Neuronal stem cell (in vitro differentiated cells): ENCODE measurements around the gene XXYLT1.

Experiments used
- DNase-seq: peaks from one replicate; pipeline ENCODE4 v3.0.0-alpha.2; 2013; ENCODE audit warnings: low spot score
- H2AFZ ChIP-seq: one replicate; pipeline ENCODE4 v1.6.1; 2013; ENCODE audit warnings: mild to moderate bottlenecking, low read length, inconsistent platforms
- H2AK5ac ChIP-seq: 2 replicates; pipeline ENCODE4 v1.6.1; 2013; ENCODE audit warnings: low read depth, mild to moderate bottlenecking, inconsistent platforms, low read length, moderate library complexity, mixed read lengths
- H2BK120ac ChIP-seq: 2 replicates; pipeline ENCODE4 v1.6.1; 2013; ENCODE audit warnings: low read depth, mild to moderate bottlenecking, inconsistent platforms, low read length, moderate library complexity, mixed read lengths
- H2BK12ac ChIP-seq: one replicate; pipeline ENCODE4 v1.6.1; 2013; ENCODE audit warnings: low read length, inconsistent platforms
- H2BK15ac ChIP-seq: 2 replicates; pipeline ENCODE4 v1.6.1; 2013; ENCODE audit warnings: mild to moderate bottlenecking, low read length, inconsistent platforms, mixed read lengths
- H2BK5ac ChIP-seq: one replicate; pipeline ENCODE4 v1.6.1; 2013; ENCODE audit warnings: inconsistent platforms, mild to moderate bottlenecking, low read length, moderate library complexity
- H3K14ac ChIP-seq: one replicate; pipeline ENCODE4 v1.6.1; 2013; ENCODE audit warnings: low read length, inconsistent platforms
- H3K18ac ChIP-seq: 2 replicates; pipeline ENCODE4 v1.6.1; 2013; ENCODE audit warnings: low read length, inconsistent platforms
- H3K23ac ChIP-seq: 2 replicates; pipeline ENCODE4 v1.6.1; 2013; ENCODE audit warnings: low read depth, mild to moderate bottlenecking, mixed read lengths, low read length, inconsistent platforms; ENCODE audit not compliant: poor library complexity
- H3K27ac ChIP-seq: replicated peaks from 3 replicates; pipeline ENCODE4 v1.5.1; 2013; ENCODE audit warnings: low read length, inconsistent platforms
- H3K27me3 ChIP-seq, 3 experiments: 2 replicates each; pipeline ENCODE4 v1.6.1; 2013; ENCODE audit warnings: low read length in 3 of 3, mild to moderate bottlenecking in 2 of 3, inconsistent platforms in 1 of 3, low read depth in 1 of 3, mixed read lengths in 1 of 3, moderate library complexity in 1 of 3; ENCODE audit not compliant: control insufficient read depth in 3 of 3, insufficient read depth in 3 of 3
- H3K36me3 ChIP-seq, 2 donors: replicated peaks in 1 of 2; 2 replicates each; pipeline ENCODE4 v1.6.1; 2013; ENCODE audit warnings: low read length in 2 of 2; ENCODE audit not compliant: control insufficient read depth in 2 of 2, insufficient read depth in 2 of 2
- H3K4ac ChIP-seq: 2 replicates; pipeline ENCODE4 v1.6.1; 2013; ENCODE audit warnings: inconsistent platforms, mild to moderate bottlenecking, low read length, moderate library complexity
- H3K4me1 ChIP-seq, 2 donors: 1 replicate in 1 of 2; 2 replicates in 1 of 2; pipeline ENCODE4 v1.6.1; 2013; ENCODE audit warnings: low read length in 2 of 2, low read depth in 1 of 2; ENCODE audit not compliant: control insufficient read depth in 2 of 2, insufficient read depth in 1 of 2
- H3K4me2 ChIP-seq: one replicate; pipeline ENCODE4 v1.6.1; 2013; ENCODE audit warnings: mild to moderate bottlenecking, low read length, inconsistent platforms; ENCODE audit not compliant: insufficient read depth, poor library complexity, severe bottlenecking
- H3K4me3 ChIP-seq, 2 donors: 2 replicates each; pipeline ENCODE4 v1.5.1; 2013; ENCODE audit warnings: low read length in 2 of 2, mild to moderate bottlenecking in 2 of 2, inconsistent platforms in 1 of 2, moderate library complexity in 1 of 2
- H3K79me1 ChIP-seq: one replicate; pipeline ENCODE4 v1.6.1; 2013; ENCODE audit warnings: low read depth, mild to moderate bottlenecking, inconsistent platforms, low read length, moderate library complexity
- H3K9ac ChIP-seq: one replicate; pipeline ENCODE4 v1.6.1; 2013; ENCODE audit warnings: mild to moderate bottlenecking, low read depth, low read length, inconsistent platforms; ENCODE audit not compliant: poor library complexity
- H3K9me3 ChIP-seq, 2 donors: replicated peaks in 1 of 2; 2 replicates each; pipeline versions ENCODE3 to v1.6.1; 2013; ENCODE audit warnings: low read length in 2 of 2, mild to moderate bottlenecking in 2 of 2, inconsistent platforms in 1 of 2, low read depth in 1 of 2, mixed read lengths in 1 of 2, moderate library complexity in 1 of 2; ENCODE audit not compliant: control insufficient read depth in 2 of 2, insufficient read depth in 1 of 2
- H4K8ac ChIP-seq: one replicate; pipeline ENCODE4 v1.6.1; 2013; ENCODE audit warnings: low read depth, mild to moderate bottlenecking, inconsistent platforms, low read length, moderate library complexity
- H4K91ac ChIP-seq: one replicate; pipeline ENCODE4 v1.6.1; 2013; ENCODE audit warnings: low read length, low read depth, mild to moderate bottlenecking, inconsistent platforms; ENCODE audit not compliant: poor library complexity
- WGBS, 2 donors: extraction: QIAGEN DNeasy Blood & Tissue Kit; methylation state at CpG; one replicate each; pipeline ENCODE4 v1.1.7; 2013; ENCODE audit warnings: missing lambda C conversion rate in 2 of 2, mixed read lengths in 1 of 2; ENCODE audit not compliant: insufficient read length in 2 of 2, insufficient replicate concordance in 1 of 2; ENCODE audit errors: extremely low coverage in 2 of 2; 5-methylcytosine and 5-hydroxymethylcytosine counted together

Gene XXYLT1

GRCh38 chr3:195048059-195048905, 222.7 kb downstream of the XXYLT1 start:
- Histone ChIP-seq H3K14ac (no peak overlapping the region), H2BK12ac (no peak overlapping the region), H4K8ac (no peak overlapping the region), H3K4me2 (no peak overlapping the region), H3K27me3 (peaks cover 0 to 7% (median 0%) of the 10 kb centered on the region in 3 experiments), H3K4ac (no peak overlapping the region), H3K36me3 (no peaks in the 10 kb centered on the region), H3K4me3 (no peak overlapping the region), H2AFZ (no peak overlapping the region), H3K18ac (no peak overlapping the region), H2BK5ac (no peak overlapping the region), H3K9ac (peak overlapping the region; percentile 80), H3K79me1 (no peaks in the 10 kb centered on the region), H2BK120ac (no peak overlapping the region), H3K23ac (peak overlapping the region; percentile 32), H2BK15ac (no peak overlapping the region), H3K4me1 (peaks cover 0 to 7% of the 10 kb centered on the region in 2 donors), H3K9me3 (no peaks in the 10 kb centered on the region), H4K91ac (no peak overlapping the region), H3K27ac (no peak overlapping the region), H2AK5ac (no peak overlapping the region)
- no CpG with 5 or more reads among the region's 16 CpGs for WGBS, 2 donors
- DNase-seq = no peak

- Histone ChIP-seq H2BK15ac (no peak overlapping the region), H3K36me3 (no peaks in the 10 kb centered on the region), H3K4me3 (no peak overlapping the region), H3K14ac (no peak overlapping the region), H4K8ac (no peak overlapping the region), H3K27me3 (peaks cover 0 to 7% (median 0%) of the 10 kb centered on the region in 3 experiments), H3K27ac (no peak overlapping the region), H3K23ac (peak overlapping the region; percentile 32), H3K4me2 (no peak overlapping the region), H2BK5ac (no peak overlapping the region), H3K79me1 (no peaks in the 10 kb centered on the region), H3K9ac (no peak overlapping the region), H3K4ac (no peak overlapping the region), H3K9me3 (no peaks in the 10 kb centered on the region), H2BK12ac (no peak overlapping the region), H4K91ac (no peak overlapping the region), H2BK120ac (no peak overlapping the region), H2AK5ac (no peak overlapping the region), H2AFZ (no peak overlapping the region), H3K4me1 (peaks cover 2 to 7% of the 10 kb centered on the region in 2 donors), H3K18ac (no peak overlapping the region)
- no peak for DNase-seq
- WGBS, 2 donors = no CpG with 5 or more reads among the region's 3 CpGs
Observed at GRCh38 chr3:195047536-195047935, 223.4 kb downstream of the XXYLT1 start.

DNA sequence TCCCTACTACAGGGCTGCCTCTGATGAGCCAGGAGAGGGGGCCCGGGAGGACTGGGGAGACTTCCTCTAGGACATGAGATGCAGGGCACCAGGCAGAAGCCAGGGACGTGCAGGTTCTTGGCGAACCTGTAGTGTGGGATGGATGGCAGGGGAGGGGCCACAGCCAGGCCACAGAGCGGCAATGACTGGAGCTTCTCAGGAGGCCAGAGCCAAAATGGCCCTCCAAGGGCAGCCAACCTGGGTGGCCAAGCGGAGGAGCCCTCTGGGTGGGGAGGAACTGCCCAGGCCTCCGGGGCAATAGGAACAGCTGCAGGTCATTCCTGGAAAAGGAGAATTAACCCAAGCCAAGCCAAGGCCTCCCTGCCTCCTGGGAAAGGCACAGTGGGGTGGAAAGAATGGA, 224.5 kb downstream of the XXYLT1 start:
- H2BK120ac ChIP-seq = no peak overlapping the region
- no peak overlapping the region for H2BK15ac ChIP-seq
- no peak overlapping the region for H2BK12ac ChIP-seq
- H2BK5ac ChIP-seq = no peak overlapping the region
- H3K4ac ChIP-seq = no peak overlapping the region
- no peak overlapping the region for H4K8ac ChIP-seq
- no peaks in the 10 kb centered on the region for H3K9me3 ChIP-seq
- H3K4me1 ChIP-seq = peaks cover 2 to 7% of the 10 kb centered on the region in 2 donors
- no peak overlapping the region for H3K4me2 ChIP-seq
- no peak overlapping the region for H4K91ac ChIP-seq
- no peak for DNase-seq
- H2AFZ ChIP-seq = no peak overlapping the region
- peak overlapping the region; percentile 86 for H2AK5ac ChIP-seq
- H3K18ac ChIP-seq = peak overlapping the region; percentile 41
- no peak overlapping the region for H3K23ac ChIP-seq
- no peak overlapping the region for H3K4me3 ChIP-seq
- no peak overlapping the region for H3K14ac ChIP-seq
- H3K27me3 ChIP-seq = peaks cover 0 to 3% (median 0%) of the 10 kb centered on the region in 3 experiments
- WGBS, 2 donors = no CpG with 5 or more reads among the region's 6 CpGs
- no peaks in the 10 kb centered on the region for H3K79me1 ChIP-seq
- no peak overlapping the region for H3K27ac ChIP-seq
- H3K9ac ChIP-seq = no peak overlapping the region
- no peaks in the 10 kb centered on the region for H3K36me3 ChIP-seq

DNA sequence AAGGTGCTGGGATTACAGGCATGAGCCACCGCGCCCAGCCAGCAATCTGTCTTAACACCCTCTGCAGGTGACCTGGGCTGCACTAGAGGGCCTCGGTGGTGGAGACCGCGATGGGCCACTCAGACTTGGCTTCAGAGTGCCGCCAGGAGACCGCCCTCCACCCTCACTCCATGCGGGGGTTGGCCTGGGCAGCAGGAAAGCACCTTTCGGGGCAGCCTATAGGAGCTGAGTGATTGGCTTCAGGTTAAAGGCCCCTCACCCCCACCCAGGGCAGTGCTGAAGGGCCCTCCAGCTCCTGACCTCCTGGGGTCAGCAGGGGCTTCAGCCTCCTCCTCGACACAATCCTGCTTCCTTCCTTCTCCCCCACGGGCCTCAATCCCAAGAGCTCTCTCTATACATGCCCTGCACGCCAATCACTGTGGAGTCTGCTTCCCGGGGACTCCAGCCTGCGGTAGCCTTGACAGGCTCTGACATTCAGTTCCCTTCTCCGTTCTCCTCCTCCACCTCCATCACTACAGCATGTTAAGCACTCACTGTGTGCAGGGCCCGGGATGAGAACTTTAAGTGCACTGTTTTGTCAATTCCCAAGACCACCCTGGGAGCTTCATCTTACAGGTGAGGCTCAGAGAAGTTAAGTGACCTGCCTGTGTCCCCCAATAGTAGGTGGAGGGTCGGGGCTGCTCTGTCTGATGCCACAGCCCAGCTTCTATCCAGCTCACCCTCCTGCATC, 225.3 kb downstream of the XXYLT1 start:
- no peak overlapping the region for H3K27ac ChIP-seq
- H3K14ac ChIP-seq = no peak overlapping the region
- DNase-seq = no peak
- H2BK120ac ChIP-seq = no peak overlapping the region
- peaks cover 2 to 7% of the 10 kb centered on the region in 2 donors for H3K4me1 ChIP-seq
- H2AFZ ChIP-seq = peak overlapping the region; percentile 40
- no peak overlapping the region for H3K9ac ChIP-seq
- H2AK5ac ChIP-seq = peak overlapping the region; percentile 58
- H3K4me3 ChIP-seq = no peak overlapping the region
- H3K79me1 ChIP-seq = no peaks in the 10 kb centered on the region
- no peak overlapping the region for H4K91ac ChIP-seq
- H4K8ac ChIP-seq = no peak overlapping the region
- H2BK15ac ChIP-seq = peak overlapping the region; percentile 77
- no CpG with 5 or more reads among the region's 17 CpGs for WGBS, 2 donors
- H3K4me2 ChIP-seq = no peak overlapping the region
- H3K4ac ChIP-seq = no peak overlapping the region
- H3K23ac ChIP-seq = peak overlapping the region; percentile 61
- no peaks in the 10 kb centered on the region for H3K36me3 ChIP-seq
- H3K27me3 ChIP-seq = peaks cover 0 to 3% (median 0%) of the 10 kb centered on the region in 3 experiments
- no peaks in the 10 kb centered on the region for H3K9me3 ChIP-seq
- H2BK12ac ChIP-seq = peak overlapping the region; percentile 96
- H2BK5ac ChIP-seq = no peak overlapping the region
- peak overlapping the region; percentile 2 for H3K18ac ChIP-seq
